IgD-negative memory B cell (primary cell): ENCODE data around the gene SPRR2B. TPM values are rescaled to one million over a fixed set of nuclear protein-coding genes. Genes with fewer than 3 reads are reported as not detected.
"Not testable (repeated sequence)": the region's sequence is repeated elsewhere in the genome, so short reads cannot be mapped to it uniquely, and the experiment has no call there.

Source experiments
- H3K27ac Mint-ChIP-seq, 3 donors: one replicate each; pipeline ENCODE4 v1.8.0; 2020 to 2022; ENCODE audit warnings: mild to moderate bottlenecking in 3 of 3, mixed read lengths in 3 of 3, moderate library complexity in 1 of 3
- H3K27me3 Mint-ChIP-seq: one replicate; pipeline ENCODE4 v1.8.0; 2021; ENCODE audit warnings: mixed read lengths
- H3K36me3 Mint-ChIP-seq: one replicate; pipeline ENCODE4 v1.8.0; 2020; ENCODE audit warnings: mild to moderate bottlenecking, mixed read lengths
- H3K4me1 Mint-ChIP-seq, 3 donors: one replicate each; pipeline ENCODE4 v1.8.0; 2020 to 2022; ENCODE audit warnings: mixed read lengths in 3 of 3, mild to moderate bottlenecking in 1 of 3
- H3K4me3 Mint-ChIP-seq, 4 donors: one replicate each; pipeline ENCODE4 v1.8.0; 2020 to 2022; ENCODE audit warnings: mild to moderate bottlenecking in 4 of 4, mixed read lengths in 4 of 4, moderate library complexity in 3 of 4
- H3K9me3 Mint-ChIP-seq, 3 donors: one replicate each; pipeline ENCODE4 v1.8.0; 2020 to 2021; ENCODE audit warnings: mixed read lengths in 3 of 3, mild to moderate bottlenecking in 1 of 3
- polyA plus RNA-seq: library from polyadenylated mRNA; unstranded; fragments of 300-500 nt; fragmentation: Illumina TruSeq; gene quantifications from one replicate; pipeline ENCODE4 v1.2.3, GENCODE V29; 2021

Gene SPRR2B
- polyA plus RNA-seq, 1 donor from 2014 or later = not detected

DNA sequence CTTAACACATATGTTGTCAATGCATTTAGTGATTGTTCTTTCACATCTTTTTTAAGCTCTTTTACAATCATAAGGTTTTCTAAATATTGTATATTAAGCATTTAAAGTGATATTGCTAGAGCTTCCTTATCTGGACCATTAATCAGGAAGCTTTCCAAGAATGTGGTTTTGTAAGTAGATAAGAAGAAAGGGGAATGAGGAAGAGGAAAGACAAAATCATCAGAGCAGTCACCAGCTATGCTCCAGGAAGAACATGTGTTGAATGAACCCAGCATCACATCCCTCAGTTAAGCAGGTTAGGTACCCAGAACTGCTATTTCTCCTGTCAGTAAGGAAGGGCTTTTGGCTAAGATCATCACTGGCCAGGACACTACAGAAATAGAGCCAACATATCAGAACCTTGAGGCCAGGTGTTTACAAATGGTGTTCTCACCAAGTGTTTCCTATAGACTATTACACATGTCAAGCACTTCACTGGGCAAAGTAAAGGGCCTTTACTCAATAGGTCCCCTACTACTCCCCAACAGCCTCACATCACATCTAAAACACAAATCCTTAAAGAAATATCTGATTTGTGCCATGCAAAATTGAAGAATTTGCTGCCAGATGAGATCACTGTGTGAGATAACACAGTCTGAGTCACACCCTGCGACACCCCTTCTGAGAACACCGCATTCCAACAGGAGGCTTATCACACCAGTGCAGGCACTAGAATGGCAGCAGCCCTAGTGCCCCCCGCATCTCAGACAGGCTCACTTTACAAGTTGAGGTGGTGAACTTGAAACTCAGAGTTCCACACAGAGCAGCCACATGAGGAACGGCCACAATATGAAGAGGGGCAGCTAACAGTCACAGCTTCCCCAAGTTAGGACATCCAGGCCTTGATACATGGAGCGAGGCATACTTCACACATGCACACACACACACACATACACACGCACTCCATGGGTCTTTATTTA lies 12.3 kb downstream of the SPRR2B start:
- Mint-ChIP-seq H3K36me3 (no peaks in the 10 kb centered on the region), H3K27ac (no peak overlapping the region), H3K4me3 (no peak overlapping the region), H3K9me3 (no peaks in the 10 kb centered on the region), H3K27me3 (peaks cover 12% of the 10 kb centered on the region), H3K4me1 (no peaks in the 10 kb centered on the region)

DNA sequence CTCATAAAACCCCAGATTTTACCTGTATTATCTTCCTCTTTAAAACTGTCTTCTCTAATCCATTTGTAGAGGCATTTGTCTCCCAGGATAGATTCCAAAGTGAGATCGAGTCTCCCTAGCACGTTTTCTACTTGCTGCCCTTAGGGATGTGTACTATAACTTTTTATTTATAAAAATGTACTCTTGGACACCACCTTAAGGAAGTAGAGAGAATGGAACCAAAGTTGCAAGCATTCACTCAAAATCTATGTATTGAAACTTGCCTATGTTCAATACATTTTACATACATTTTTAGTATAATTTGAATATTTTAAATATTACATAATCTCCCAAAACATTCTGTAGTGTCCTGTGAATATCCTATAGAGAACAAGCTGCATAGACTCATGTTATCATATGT lies 13.3 kb downstream of the SPRR2B start:
- peaks cover 0 to 4% (median under 1%) of the 10 kb centered on the region in 3 donors for H3K9me3 Mint-ChIP-seq
- no peak overlapping the region for H3K27ac Mint-ChIP-seq
- H3K27me3 Mint-ChIP-seq = peaks cover 12% of the 10 kb centered on the region
- no peaks in the 10 kb centered on the region for H3K4me1 Mint-ChIP-seq
- no peaks in the 10 kb centered on the region for H3K36me3 Mint-ChIP-seq
- H3K4me3 Mint-ChIP-seq = no peak overlapping the region

DNA sequence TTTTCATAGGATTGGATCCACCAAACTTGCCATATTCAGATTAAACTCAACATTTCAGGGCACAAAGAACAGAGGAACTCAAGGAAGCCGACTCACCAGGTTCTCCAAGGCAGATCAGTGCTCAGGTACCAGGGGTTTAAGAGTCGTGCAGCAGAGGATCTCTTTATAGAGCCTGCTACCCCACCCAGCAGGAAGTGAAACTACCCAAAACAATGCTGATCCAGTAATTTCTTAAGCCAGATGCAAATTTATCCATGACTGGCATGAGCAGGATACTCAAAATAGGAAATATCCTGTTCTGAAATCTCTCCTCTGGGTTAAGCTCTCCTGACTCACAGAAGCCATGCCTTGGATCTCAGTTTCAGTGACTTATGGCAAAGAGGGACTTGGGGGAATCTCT lies 14.0 kb downstream of the SPRR2B start, which contains the start of gene SPRR2A:
TSS of gene SPRR2A (minus strand) at position 138 of the 400 bp plus-strand sequence. CDS start 777 bp downstream, outside the sequence.
- peaks cover 15% of the 10 kb centered on the region for H3K27me3 Mint-ChIP-seq
- H3K4me1 Mint-ChIP-seq = no peaks in the 10 kb centered on the region
- H3K9me3 Mint-ChIP-seq = peaks cover 0 to 7% (median 6%) of the 10 kb centered on the region in 3 donors
- no peaks in the 10 kb centered on the region for H3K36me3 Mint-ChIP-seq
- H3K4me3 Mint-ChIP-seq = peak within 1 kb of the TSS in 1 of 4 donors; percentile 17
- H3K27ac Mint-ChIP-seq = no peak within 1 kb of the TSS

DNA sequence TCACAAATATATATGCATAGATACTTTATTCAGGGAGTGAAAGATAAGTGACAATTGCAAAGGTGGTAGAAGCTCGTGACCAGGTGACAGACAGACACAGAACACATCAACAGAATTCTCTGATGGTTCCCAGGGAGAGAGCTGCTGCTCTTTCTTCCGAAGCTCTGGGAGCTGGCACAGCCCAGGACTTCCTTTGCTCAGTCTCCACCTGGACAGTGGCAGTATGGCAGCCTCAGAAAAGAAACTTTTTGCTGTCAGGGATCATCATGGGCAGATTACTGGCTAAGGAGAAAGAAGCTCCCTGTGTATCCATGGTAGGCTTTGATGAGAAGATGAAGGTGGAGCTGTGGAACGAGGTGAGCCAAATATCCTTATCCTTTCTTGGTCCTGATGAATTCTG lies 15.3 kb downstream of the SPRR2B start:
- Mint-ChIP-seq H3K4me3 (peak overlapping the region in 1 of 4 donors; percentile 17), H3K27me3 (peaks cover 18% of the 10 kb centered on the region)
- H3K27ac Mint-ChIP-seq, H3K4me1 Mint-ChIP-seq, H3K36me3 Mint-ChIP-seq, H3K9me3 Mint-ChIP-seq: not testable (repeated sequence)

DNA sequence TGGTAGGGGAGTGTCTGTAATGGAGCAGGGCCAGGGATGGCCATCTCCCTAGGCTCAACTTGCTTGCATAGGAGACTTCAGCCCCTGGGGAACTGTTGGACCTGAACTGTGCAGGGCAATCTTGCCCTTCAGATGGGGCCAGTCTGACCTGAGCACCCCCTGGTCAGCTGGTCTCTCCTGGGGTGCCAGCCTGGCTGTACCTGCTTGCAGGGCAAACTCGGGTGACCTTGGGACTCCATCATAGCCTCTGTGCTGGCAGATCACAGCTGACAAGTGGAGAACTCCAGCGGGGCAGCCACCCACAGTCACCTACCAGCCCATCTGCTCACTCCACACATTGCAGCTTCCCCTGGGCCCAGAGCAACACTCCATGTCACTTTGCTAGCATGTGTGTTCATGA lies 22.2 kb downstream of the SPRR2B start:
- Mint-ChIP-seq H3K27me3 (peaks cover 13% of the 10 kb centered on the region), H3K4me3 (no peak overlapping the region), H3K4me1 (no peaks in the 10 kb centered on the region), H3K27ac (no peak overlapping the region), H3K36me3 (no peaks in the 10 kb centered on the region), H3K9me3 (peaks cover 0 to 7% (median 6%) of the 10 kb centered on the region in 3 donors)

DNA sequence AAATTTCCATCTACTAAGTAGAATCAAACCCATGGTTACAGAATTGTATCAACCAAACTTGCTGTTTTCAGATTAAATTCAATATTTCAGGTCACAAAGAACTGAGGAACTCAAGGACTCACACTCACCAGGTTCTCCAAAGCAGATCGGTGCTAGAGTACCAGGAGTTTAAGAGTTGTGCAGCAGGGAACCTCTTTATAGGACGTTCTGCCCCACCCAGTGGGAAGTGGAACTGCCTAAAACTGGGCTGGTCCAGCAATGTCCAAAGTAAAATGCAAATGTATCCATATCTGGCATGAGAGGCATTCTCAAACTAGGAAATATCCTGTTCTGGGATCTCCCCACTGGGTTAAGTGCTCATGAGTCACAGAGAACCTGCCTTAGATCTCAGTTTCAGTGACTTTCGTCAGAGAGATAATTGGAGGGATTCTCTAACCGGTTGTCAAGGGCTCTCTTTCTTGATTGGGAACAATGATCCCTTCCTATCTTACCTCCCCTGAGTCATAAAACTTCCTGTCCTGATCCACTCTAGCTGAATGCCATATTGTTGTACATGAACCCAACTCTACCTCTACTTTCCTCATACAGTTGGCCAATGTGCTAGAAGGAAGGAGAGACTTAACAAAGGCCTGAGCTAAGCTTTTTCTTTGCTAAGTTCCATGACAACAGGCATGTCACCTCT lies 30.3 kb downstream of the SPRR2B start, which contains the start of gene SPRR2D:
TSS of gene SPRR2D (minus strand) at position 171 of the 682 bp plus-strand sequence. CDS start 774 bp downstream, outside the sequence.
- H3K9me3 Mint-ChIP-seq = peaks cover 0 to 4% (median 0%) of the 10 kb centered on the region in 3 donors
- no peak within 1 kb of the TSS for H3K4me3 Mint-ChIP-seq
- no peak within 1 kb of the TSS for H3K27ac Mint-ChIP-seq
- no peaks in the 10 kb centered on the region for H3K36me3 Mint-ChIP-seq
- no peaks in the 10 kb centered on the region for H3K4me1 Mint-ChIP-seq
- peaks cover 34% of the 10 kb centered on the region for H3K27me3 Mint-ChIP-seq

DNA sequence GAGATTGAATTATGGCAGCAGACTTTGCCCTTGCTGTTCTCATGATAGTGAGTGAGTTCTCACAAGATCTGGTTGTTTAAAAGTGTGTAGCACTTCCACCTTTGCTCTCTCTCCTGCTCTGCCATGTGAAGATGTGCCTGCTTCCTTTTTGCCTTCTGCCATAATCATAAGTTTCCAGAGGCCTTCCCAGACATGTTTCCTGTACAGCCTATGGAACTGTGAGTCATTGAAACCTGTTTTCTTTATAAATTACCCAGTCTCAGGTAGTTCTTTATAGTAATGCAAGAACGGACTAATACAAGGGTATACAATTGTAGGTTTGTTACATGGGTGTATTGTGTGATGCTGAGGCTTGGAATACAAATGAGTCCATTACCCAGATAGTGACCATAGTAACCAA lies 36.2 kb downstream of the SPRR2B start:
- peaks cover 15% of the 10 kb centered on the region for H3K27me3 Mint-ChIP-seq
- no peaks in the 10 kb centered on the region for H3K36me3 Mint-ChIP-seq
- H3K27ac Mint-ChIP-seq = no peak overlapping the region
- H3K4me3 Mint-ChIP-seq = no peak overlapping the region
- H3K4me1 Mint-ChIP-seq = no peaks in the 10 kb centered on the region
- peaks cover 0 to 2% (median 0%) of the 10 kb centered on the region in 3 donors for H3K9me3 Mint-ChIP-seq

DNA sequence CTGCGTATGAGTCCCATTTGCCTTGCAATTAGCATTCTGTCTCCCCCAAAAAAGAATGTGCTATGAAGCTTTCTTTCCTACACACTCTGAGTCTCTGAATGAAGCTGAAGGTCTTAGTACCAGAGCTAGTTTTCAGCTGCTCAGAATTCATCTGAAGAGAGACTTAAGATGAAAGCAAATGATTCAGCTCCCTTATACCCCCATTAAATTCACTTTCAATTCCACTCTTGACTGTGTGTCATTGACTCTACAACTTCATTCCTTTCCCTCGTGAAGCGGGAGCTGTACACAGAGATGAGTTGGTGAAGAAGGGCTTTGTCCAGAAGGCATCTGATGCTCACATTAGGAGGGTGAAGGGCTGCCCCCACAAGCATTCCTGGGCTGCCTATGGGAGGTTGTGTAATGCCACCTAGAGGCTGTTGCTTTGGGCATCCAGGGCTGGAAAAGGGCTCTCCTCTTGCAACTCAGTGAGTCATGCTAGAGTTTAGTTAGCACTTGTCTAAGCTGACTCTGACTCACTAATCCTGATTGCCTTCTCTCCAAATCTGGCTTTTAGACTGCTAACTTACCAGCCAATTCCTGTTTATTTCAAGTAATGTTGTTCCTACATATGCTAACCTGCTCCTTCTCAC lies 38.6 kb downstream of the SPRR2B start:
- no peak overlapping the region for H3K4me3 Mint-ChIP-seq
- peaks cover 0 to 3% (median 0%) of the 10 kb centered on the region in 3 donors for H3K9me3 Mint-ChIP-seq
- H3K27me3 Mint-ChIP-seq = peaks cover 6% of the 10 kb centered on the region
- H3K27ac Mint-ChIP-seq = no peak overlapping the region
- peaks cover 0 to 1% (median 0%) of the 10 kb centered on the region in 3 donors for H3K4me1 Mint-ChIP-seq
- H3K36me3 Mint-ChIP-seq = no peaks in the 10 kb centered on the region

DNA sequence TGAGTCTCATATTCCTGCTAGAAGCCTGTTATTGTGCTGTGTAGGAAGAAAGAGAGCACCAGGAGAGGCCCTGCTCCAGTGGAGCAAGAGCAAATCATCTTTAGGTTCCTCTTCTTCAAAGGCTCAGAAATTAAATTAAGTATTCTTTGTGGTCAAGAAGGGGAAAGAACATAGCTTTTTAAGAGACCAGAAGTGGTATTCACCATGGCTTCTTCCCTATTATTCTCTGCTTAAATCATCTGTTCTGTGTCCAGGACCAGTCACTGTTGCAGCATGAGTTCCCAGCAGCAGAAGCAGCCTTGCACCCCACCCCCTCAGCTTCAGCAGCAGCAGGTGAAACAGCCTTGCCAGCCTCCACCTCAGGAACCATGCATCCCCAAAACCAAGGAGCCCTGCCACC lies 39.3 kb downstream of the SPRR2B start:
- H3K4me3 Mint-ChIP-seq = no peak overlapping the region
- H3K36me3 Mint-ChIP-seq = no peaks in the 10 kb centered on the region
- no peak overlapping the region for H3K27ac Mint-ChIP-seq
- peaks cover 0 to 3% (median 0%) of the 10 kb centered on the region in 3 donors for H3K9me3 Mint-ChIP-seq
- peaks cover 0 to 1% (median 0%) of the 10 kb centered on the region in 3 donors for H3K4me1 Mint-ChIP-seq
- H3K27me3 Mint-ChIP-seq = peaks cover 6% of the 10 kb centered on the region

DNA sequence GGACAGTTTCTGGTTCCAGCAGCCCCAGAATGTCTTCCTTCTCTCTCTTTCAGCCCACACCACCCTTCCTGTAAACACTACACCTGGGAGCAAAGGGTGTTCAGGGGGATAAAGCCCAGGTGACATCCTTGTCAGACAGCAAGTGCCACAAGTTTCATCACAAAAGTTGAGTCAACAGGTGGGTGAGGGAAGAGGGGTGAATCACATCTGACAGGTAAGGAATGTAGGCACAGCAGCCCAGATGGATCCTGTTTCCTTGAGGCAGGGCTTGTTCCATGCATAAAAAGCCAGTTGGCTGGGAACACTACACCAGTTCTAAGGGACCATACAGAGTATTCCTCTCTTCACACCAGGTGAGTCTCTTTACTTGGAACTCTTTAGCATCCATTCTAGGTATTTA lies 40.5 kb downstream of the SPRR2B start, which contains the start of gene SPRR1B:
TSS of gene SPRR1B (plus strand) at position 309 of the 400 bp plus-strand sequence. CDS start 1,143 bp downstream, outside the sequence.
- H3K27ac Mint-ChIP-seq = no peak within 1 kb of the TSS
- H3K9me3 Mint-ChIP-seq = peaks cover 0 to 3% (median 0%) of the 10 kb centered on the region in 3 donors
- peaks cover 5% of the 10 kb centered on the region for H3K27me3 Mint-ChIP-seq
- peaks cover 0 to 1% (median 0%) of the 10 kb centered on the region in 3 donors for H3K4me1 Mint-ChIP-seq
- no peaks in the 10 kb centered on the region for H3K36me3 Mint-ChIP-seq
- peak within 1 kb of the TSS in 1 of 4 donors; percentile 59 for H3K4me3 Mint-ChIP-seq

DNA sequence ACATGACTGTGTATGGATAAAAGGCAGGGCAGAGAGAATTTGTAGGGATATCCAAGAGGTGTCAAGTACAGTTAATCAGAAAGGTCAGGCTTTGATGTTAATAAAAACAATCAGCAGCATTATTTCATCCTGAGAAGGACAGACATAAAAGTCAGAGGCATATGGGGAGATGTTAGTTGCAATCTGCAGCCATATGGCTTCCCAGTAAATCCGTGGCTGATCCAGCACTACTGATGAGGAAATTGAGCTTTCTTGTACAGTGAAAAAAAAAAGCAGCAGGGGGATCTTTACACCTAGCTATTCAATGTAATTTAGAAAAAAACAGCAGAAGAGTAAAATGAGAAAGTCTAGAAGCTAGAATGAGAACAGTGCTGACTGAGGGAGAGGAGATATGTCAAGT lies 42.6 kb downstream of the SPRR2B start:
- Mint-ChIP-seq H3K4me3 (no peak overlapping the region), H3K27me3 (peaks cover 5% of the 10 kb centered on the region), H3K9me3 (peaks cover 0 to 3% (median 0%) of the 10 kb centered on the region in 3 donors), H3K27ac (no peak overlapping the region), H3K36me3 (peaks cover 2% of the 10 kb centered on the region), H3K4me1 (peaks cover 0 to 1% (median 0%) of the 10 kb centered on the region in 3 donors)

DNA sequence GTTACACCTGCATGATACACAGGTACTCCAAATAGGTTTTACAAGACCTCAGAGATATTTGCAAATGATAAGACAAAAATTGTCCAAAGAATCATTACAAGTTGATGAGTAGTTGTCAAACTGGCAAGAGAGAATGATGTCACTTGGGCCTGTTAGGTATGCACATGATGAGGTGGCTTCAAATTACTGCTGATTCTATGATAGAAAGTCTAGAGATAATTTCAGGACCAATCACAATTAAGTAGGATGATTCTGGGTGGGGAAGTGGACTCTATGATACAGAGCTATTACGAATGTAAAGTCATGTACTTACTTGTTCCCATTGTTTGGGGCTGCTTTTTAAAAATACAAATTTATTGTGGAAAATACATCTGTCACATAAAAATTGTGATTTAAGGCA lies 45.6 kb downstream of the SPRR2B start:
- Mint-ChIP-seq H3K4me3 (no peak overlapping the region), H3K4me1 (peaks cover 0 to 3% (median 1%) of the 10 kb centered on the region in 3 donors), H3K27ac (no peak overlapping the region), H3K9me3 (peaks cover 0 to 3% (median 0%) of the 10 kb centered on the region in 3 donors), H3K27me3 (peaks cover 13% of the 10 kb centered on the region), H3K36me3 (peaks cover 2% of the 10 kb centered on the region)

DNA sequence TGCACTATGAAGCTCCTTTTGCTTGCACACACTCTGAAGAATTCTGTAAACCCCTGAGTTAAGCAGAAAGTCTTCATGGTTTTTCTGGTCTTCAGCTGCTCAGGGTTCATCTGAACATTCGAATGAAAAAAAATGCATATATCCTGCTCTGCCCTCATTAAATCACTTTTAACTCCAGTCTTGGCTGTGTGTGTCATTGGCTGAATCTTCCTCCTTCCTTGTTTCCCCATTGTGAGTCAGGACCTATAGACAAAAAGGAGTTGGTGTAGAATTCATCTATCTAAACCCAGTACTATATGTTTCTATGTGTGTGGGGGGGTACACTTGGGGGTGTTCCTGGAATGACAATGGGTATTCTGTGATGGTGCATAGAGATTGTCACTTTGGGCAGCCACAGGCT lies 47.0 kb downstream of the SPRR2B start:
- H3K36me3 Mint-ChIP-seq = peaks cover 2% of the 10 kb centered on the region
- no peak overlapping the region for H3K27ac Mint-ChIP-seq
- no peak overlapping the region for H3K4me3 Mint-ChIP-seq
- H3K4me1 Mint-ChIP-seq = peaks cover 0 to 3% (median under 1%) of the 10 kb centered on the region in 3 donors
- H3K9me3 Mint-ChIP-seq = peaks cover 0 to 3% (median 0%) of the 10 kb centered on the region in 3 donors
- H3K27me3 Mint-ChIP-seq = peaks cover 13% of the 10 kb centered on the region

DNA sequence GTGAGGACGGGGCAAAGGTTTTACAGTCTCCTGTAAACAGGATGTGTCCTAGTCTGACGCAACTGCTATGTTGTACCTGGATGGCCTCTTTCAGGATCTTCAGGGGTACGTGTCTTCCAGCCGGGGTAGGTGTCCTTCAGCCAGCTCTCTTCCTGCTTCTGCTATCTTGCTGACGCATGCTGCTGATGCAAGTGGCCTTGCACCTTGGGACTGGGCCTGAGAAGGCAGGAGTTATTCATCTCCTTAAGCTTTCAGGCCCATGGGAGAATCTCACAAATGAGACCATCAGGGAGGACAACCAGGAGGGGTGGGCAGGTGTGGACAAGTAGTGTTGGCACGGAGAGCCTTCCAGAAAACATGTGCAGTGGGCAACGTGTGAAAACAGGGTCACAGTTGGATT lies 48.3 kb downstream of the SPRR2B start:
- H3K4me3 Mint-ChIP-seq = no peak overlapping the region
- peaks cover 2% of the 10 kb centered on the region for H3K36me3 Mint-ChIP-seq
- peaks cover 0 to 3% (median 0%) of the 10 kb centered on the region in 3 donors for H3K4me1 Mint-ChIP-seq
- no peak overlapping the region for H3K27ac Mint-ChIP-seq
- H3K27me3 Mint-ChIP-seq = peaks cover 12% of the 10 kb centered on the region
- H3K9me3 Mint-ChIP-seq = no peaks in the 10 kb centered on the region
